ENCODE results near the gene TNFRSF4.

GRCh38 chr1:1232796-1233566 lies 19.0 kb upstream of the TNFRSF4 start:
- TF ChIP-seq CTCF (IDR thresholded peaks at IDR 0.05; ENCODE audit: insufficient read depth, low read length) (no peak), SPI1 (IDR thresholded peaks at IDR 0.05; ENCODE audit: borderline replicate concordance, low read depth) (no peak), REST (IDR thresholded peaks at IDR 0.05; ENCODE audit: insufficient replicate concordance, low read depth) (no peak), GABPA (IDR thresholded peaks at IDR 0.05; ENCODE audit: low read depth) (no peak)

Data from HL-60 (cell line).